ENCODE results near the gene NFE2L1. TPM values are rescaled to one million over a fixed set of nuclear protein-coding genes. Genes with fewer than 3 reads are reported as not detected.
A peak's percentile ranks its signal among the peaks of the same experiment; 100 is the strongest.
"Not testable (repeated sequence)": the region's sequence is repeated elsewhere in the genome, so short reads cannot be mapped to it uniquely, and the experiment has no call there.

NFE2L1 gene
- total and polyA plus RNA-seq, 7 experiments from 2014 or later: 8.7 to 65.2 (median 40.0) TPM

DNA sequence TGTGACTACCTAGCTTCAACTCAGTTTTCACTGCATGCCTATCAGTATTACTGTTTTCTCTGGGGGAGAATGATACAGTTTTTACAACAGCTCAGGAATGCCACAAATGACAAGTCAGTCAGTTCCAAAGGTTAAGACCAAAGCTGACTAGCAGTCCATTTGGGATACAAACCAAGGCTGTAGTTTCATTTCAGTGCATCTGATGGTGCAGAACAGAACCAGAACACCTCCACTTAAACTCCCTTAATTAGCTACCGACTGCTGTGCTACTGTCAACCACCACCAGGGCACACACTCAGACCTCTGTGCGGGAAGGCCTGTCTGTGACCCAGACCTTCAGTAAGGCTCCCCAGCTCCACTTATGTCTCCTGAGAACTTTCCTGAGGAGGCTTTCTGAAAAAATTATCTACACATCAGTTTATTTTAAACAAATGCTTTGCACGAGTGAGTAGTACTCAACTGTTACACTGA lies 20.4 kb downstream of the NFE2L1 start:
- H3K4me3 ChIP-seq (ENCODE audit: low read length): no peak overlapping the region
- Mint-ChIP-seq H3K4me3 (no peak overlapping the region), H3K4me1 (peaks cover 0 to 4% (median 0%) of the 10 kb centered on the region in 7 donors), H3K36me3 (peaks cover 0 to 23% (median 16%) of the 10 kb centered on the region in 5 donors), H3K9me3 (no peaks in the 10 kb centered on the region), H3K27ac (no peak overlapping the region), H3K27me3 (no peaks in the 10 kb centered on the region)
- ATAC-seq (no peak), DNase-seq (no peak)
- H3K36me3 ChIP-seq (ENCODE audit: control insufficient read depth in 2 of 3, insufficient read depth in 3 of 3, low read length in 3 of 3): peaks cover 0 to 45% (median 5%) of the 10 kb centered on the region in 3 experiments
- ChIA-PET CTCF (interaction anchor here (1.1 to 1.2 kb wide), 2 partner anchors 32 to 119 kb away, joined by 3 read pairs; no protein-coding TSS in a partner anchor), POLR2A (interaction anchor here (2.4 kb wide), 1 partner anchor 20 kb away, joined by 7 read pairs; the partner anchor contains the start of gene NFE2L1)
- intact Hi-C loops (cut with micrococcal nuclease): no loop called here
- no peak overlapping the region for H3K27ac ChIP-seq (ENCODE audit: low read depth, low read length)
- no peaks in the 10 kb centered on the region for H3K9me3 ChIP-seq (ENCODE audit: control insufficient read depth in 2 of 3, low read length in 3 of 3)
- no peaks in the 10 kb centered on the region for H3K27me3 ChIP-seq (ENCODE audit: control insufficient read depth in 2 of 2, insufficient read depth in 2 of 2, low read length in 2 of 2)
- H3K4me1 ChIP-seq (ENCODE audit: control insufficient read depth in 2 of 2, insufficient read depth in 2 of 2, low read length in 2 of 2): no peaks in the 10 kb centered on the region

DNA sequence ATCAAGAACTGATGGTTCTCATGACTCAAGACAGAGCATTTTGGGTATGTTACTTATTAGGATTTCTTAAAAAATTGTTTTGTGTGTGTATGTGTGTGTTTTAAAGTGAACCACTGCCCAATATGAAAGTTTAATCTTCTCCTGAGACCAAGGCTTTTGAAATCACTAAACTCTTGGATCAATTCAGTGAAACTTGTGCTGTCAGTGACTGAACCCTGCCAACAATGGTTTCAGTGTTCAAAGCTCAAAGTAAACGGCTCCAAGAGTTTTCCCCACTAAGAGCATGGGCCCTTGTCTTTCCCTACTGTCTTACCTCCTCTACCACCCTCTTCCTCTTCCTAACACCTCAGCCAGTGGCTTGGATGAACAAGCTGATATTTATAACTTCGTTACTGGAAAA lies 22.0 kb downstream of the NFE2L1 start:
- POLR2A ChIA-PET: interaction anchor here (2.4 kb wide), 1 partner anchor 22 kb away, joined by 7 read pairs; the partner anchor contains the start of gene NFE2L1
- CTCF ChIA-PET: interaction anchor here (0.7 kb wide), 1 partner anchor 44 kb away, joined by 3 read pairs; no protein-coding TSS in a partner anchor
- peaks cover 0 to 32% (median 12%) of the 10 kb centered on the region in 5 donors for H3K36me3 Mint-ChIP-seq
- intact Hi-C loops (cut with micrococcal nuclease): loop anchor here in 1 of 2 donors (5.0 kb wide), 1 partner anchor 228 kb away; the partner anchor contains the start of gene SCRN2
- no peaks in the 10 kb centered on the region for H3K27me3 Mint-ChIP-seq
- H3K27ac ChIP-seq (ENCODE audit: low read depth, low read length): no peak overlapping the region
- ATAC-seq (no peak), DNase-seq (no peak)
- no peak overlapping the region for H3K4me3 ChIP-seq (ENCODE audit: low read length)
- peaks cover 0 to 13% (median 0%) of the 10 kb centered on the region in 7 donors for H3K4me1 Mint-ChIP-seq
- no peak overlapping the region for H3K4me3 Mint-ChIP-seq
- no peaks in the 10 kb centered on the region for H3K9me3 Mint-ChIP-seq
- H3K9me3 ChIP-seq (ENCODE audit: control insufficient read depth in 2 of 3, low read length in 3 of 3): no peaks in the 10 kb centered on the region
- peaks cover 0 to 48% (median 8%) of the 10 kb centered on the region in 3 experiments for H3K36me3 ChIP-seq (ENCODE audit: control insufficient read depth in 2 of 3, insufficient read depth in 3 of 3, low read length in 3 of 3)
- H3K27ac Mint-ChIP-seq: peak overlapping the region in 1 of 9 donors; percentile 38
- H3K27me3 ChIP-seq (ENCODE audit: control insufficient read depth in 2 of 2, insufficient read depth in 2 of 2, low read length in 2 of 2): no peaks in the 10 kb centered on the region
- H3K4me1 ChIP-seq (ENCODE audit: control insufficient read depth in 2 of 2, insufficient read depth in 2 of 2, low read length in 2 of 2): no peaks in the 10 kb centered on the region

DNA sequence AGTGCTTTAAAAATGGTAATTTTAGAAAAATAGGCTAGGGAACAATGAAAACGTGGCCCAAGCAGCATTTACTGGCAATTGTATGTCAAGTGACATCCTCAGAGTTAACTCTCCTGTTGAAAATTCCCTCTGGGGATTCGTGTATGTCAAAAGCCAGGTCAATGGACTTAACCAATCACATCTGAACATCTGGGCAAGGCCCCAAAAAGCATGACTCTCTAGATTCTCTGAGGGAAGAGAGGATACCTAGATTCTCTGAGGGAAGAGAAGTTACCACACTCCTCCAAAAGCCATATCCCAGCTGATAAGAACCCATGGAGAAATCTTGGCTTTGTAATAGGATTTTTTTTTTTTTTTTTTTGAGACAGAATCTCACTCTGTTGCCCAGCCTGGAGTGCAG lies 23.5 kb downstream of the NFE2L1 start:
- ATAC-seq (no peak), DNase-seq (no peak)
- ChIA-PET CTCF (interaction anchor here (6.4 kb wide), 1 partner anchor 45 kb away, joined by 66 read pairs; no protein-coding TSS in a partner anchor), POLR2A (no interaction called here)
- Mint-ChIP-seq H3K27me3 (no peaks in the 10 kb centered on the region), H3K4me3 (no peak overlapping the region), H3K4me1 (peaks cover 0 to 10% (median 0%) of the 10 kb centered on the region in 7 donors), H3K9me3 (no peaks in the 10 kb centered on the region), H3K36me3 (peaks cover 5 to 24% (median 11%) of the 10 kb centered on the region in 5 donors), H3K27ac (no peak overlapping the region)
- Histone ChIP-seq H3K4me3 (ENCODE audit: low read length) (no peak overlapping the region), H3K36me3 (ENCODE audit: control insufficient read depth in 2 of 3, insufficient read depth in 3 of 3, low read length in 3 of 3) (peaks cover 0 to 50% (median 14%) of the 10 kb centered on the region in 3 experiments), H3K9me3 (ENCODE audit: control insufficient read depth in 2 of 3, low read length in 3 of 3) (no peaks in the 10 kb centered on the region), H3K27me3 (ENCODE audit: control insufficient read depth in 2 of 2, insufficient read depth in 2 of 2, low read length in 2 of 2) (no peaks in the 10 kb centered on the region), H3K4me1 (ENCODE audit: control insufficient read depth in 2 of 2, insufficient read depth in 2 of 2, low read length in 2 of 2) (no peaks in the 10 kb centered on the region), H3K27ac (ENCODE audit: low read depth, low read length) (no peak overlapping the region)
- intact Hi-C loops (cut with micrococcal nuclease): loop anchor here in 1 of 2 donors (5.0 kb wide), 1 partner anchor 229 kb away; the partner anchor contains the start of gene SCRN2

- H3K9me3 ChIP-seq (ENCODE audit: control insufficient read depth in 2 of 3, low read length in 3 of 3); H3K27me3 ChIP-seq (ENCODE audit: control insufficient read depth in 2 of 2, insufficient read depth in 2 of 2, low read length in 2 of 2); DNase-seq; ATAC-seq; H3K27me3 Mint-ChIP-seq; H3K4me1 Mint-ChIP-seq; H3K4me3 Mint-ChIP-seq; H3K4me3 ChIP-seq (ENCODE audit: low read length); H3K9me3 Mint-ChIP-seq; H3K27ac ChIP-seq (ENCODE audit: low read depth, low read length); H3K27ac Mint-ChIP-seq; H3K4me1 ChIP-seq (ENCODE audit: control insufficient read depth in 2 of 2, insufficient read depth in 2 of 2, low read length in 2 of 2): not testable (repeated sequence)
- intact Hi-C loops (cut with micrococcal nuclease): loop anchor here in 1 of 2 donors (5.0 kb wide), 1 partner anchor 231 kb away; the partner anchor contains the start of gene SCRN2
- peaks cover 0 to 44% (median 14%) of the 10 kb centered on the region in 3 experiments for H3K36me3 ChIP-seq (ENCODE audit: control insufficient read depth in 2 of 3, insufficient read depth in 3 of 3, low read length in 3 of 3)
- peaks cover 5 to 27% (median 11%) of the 10 kb centered on the region in 5 donors for H3K36me3 Mint-ChIP-seq
- ChIA-PET POLR2A (interaction anchor here (0.6 to 1.1 kb wide), 2 partner anchors 24 to 1304 kb away, joined by 3 to 4 read pairs; partner anchors contain the start of gene NFE2L1), CTCF (interaction anchor here (1.2 to 6.4 kb wide), 4 partner anchors 24 to 123 kb away, joined by 4 to 66 read pairs (median 18); partner anchors contain the start of gene NFE2L1)
Observed at GRCh38 chr17:48072811-48073210, 24.7 kb downstream of the NFE2L1 start.

GRCh38 chr17:48073566-48074094 lies 25.5 kb downstream of the NFE2L1 start:
- not testable (repeated sequence) for H3K4me3 ChIP-seq (ENCODE audit: low read length); ATAC-seq; DNase-seq; H3K27me3 Mint-ChIP-seq; H3K27ac Mint-ChIP-seq; H3K4me1 Mint-ChIP-seq; H3K4me3 Mint-ChIP-seq; H3K4me1 ChIP-seq (ENCODE audit: control insufficient read depth in 2 of 2, insufficient read depth in 2 of 2, low read length in 2 of 2); H3K9me3 ChIP-seq (ENCODE audit: control insufficient read depth in 2 of 3, low read length in 3 of 3); H3K9me3 Mint-ChIP-seq; H3K27me3 ChIP-seq (ENCODE audit: control insufficient read depth in 2 of 2, insufficient read depth in 2 of 2, low read length in 2 of 2); H3K27ac ChIP-seq (ENCODE audit: low read depth, low read length)
- POLR2A ChIA-PET: interaction anchor here (0.7 to 3.5 kb wide), 2 partner anchors 48 to 527 kb away, joined by 3 to 14 read pairs; no protein-coding TSS in a partner anchor
- CTCF ChIA-PET: interaction anchor here (0.6 to 6.4 kb wide), 12 partner anchors 12 to 794 kb away, joined by 3 to 66 read pairs (median 4); partner anchors contain the start of genes CDK5RAP3 and NFE2L1
- peaks cover 0 to 37% (median 14%) of the 10 kb centered on the region in 3 experiments for H3K36me3 ChIP-seq (ENCODE audit: control insufficient read depth in 2 of 3, insufficient read depth in 3 of 3, low read length in 3 of 3)
- intact Hi-C loops (cut with micrococcal nuclease): loop anchor here (1.0 to 5.0 kb wide), 8 partner anchors 25 to 231 kb away; partner anchors contain the start of genes NFE2L1 (in 2 of the 2), CDK5RAP3 (in 1 of the 2), COPZ2 (in 1 of the 2) and SCRN2 (in 1 of the 2)
- H3K36me3 Mint-ChIP-seq: peaks cover 5 to 23% (median 7%) of the 10 kb centered on the region in 5 donors

DNA sequence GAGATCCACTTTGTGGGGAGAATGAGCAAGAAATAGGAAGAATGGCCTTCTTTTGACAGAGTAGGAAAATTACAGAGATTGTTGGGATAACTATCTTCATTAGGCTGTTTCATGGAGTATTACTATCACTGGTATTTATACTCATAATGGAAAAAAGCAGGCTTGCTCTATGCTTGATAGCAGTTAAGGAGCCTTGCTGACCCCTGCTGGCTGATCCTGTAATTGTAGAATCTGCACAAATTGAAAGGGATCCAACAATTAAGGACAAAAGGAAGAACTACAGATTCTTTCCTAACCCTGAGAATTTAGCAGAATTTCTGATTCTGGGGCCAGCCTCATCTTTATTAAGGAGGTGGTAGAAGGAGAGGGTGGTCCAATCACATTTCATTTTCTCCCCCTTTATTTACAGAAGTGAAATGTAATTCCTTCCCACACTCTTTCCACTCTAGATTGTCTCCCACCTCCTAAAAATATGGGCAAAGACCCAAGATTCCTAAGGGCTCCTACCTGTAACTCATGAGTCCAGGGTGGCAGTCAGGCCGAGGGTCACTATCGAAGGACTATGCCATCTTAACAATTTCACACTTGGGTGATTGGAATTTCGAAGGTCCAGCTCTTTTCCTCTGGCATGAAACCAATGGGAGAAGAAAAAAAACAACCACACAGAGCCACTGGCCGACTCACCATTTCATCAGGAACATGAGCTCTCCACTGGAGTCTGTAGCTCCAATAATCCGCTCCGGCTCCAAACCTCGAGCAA lies 26.3 kb downstream of the NFE2L1 start:
- no peak overlapping the region for H3K4me3 ChIP-seq (ENCODE audit: low read length)
- no peaks in the 10 kb centered on the region for H3K27me3 ChIP-seq (ENCODE audit: control insufficient read depth in 2 of 2, insufficient read depth in 2 of 2, low read length in 2 of 2)
- Mint-ChIP-seq H3K9me3 (no peaks in the 10 kb centered on the region), H3K27me3 (no peaks in the 10 kb centered on the region), H3K27ac (peak overlapping the region in 2 of 9 donors; percentile 9 to 25), H3K4me3 (no peak overlapping the region), H3K36me3 (peaks cover 3 to 20% (median 7%) of the 10 kb centered on the region in 5 donors), H3K4me1 (peaks cover 0 to 8% (median 0%) of the 10 kb centered on the region in 7 donors)
- intact Hi-C loops (cut with micrococcal nuclease): loop anchor here (1.0 to 5.0 kb wide), 8 partner anchors 26 to 232 kb away; partner anchors contain the start of genes NFE2L1 (in 2 of the 2), CDK5RAP3 (in 1 of the 2), COPZ2 (in 1 of the 2) and SCRN2 (in 1 of the 2)
- ATAC-seq (peak; percentile 85), DNase-seq (peak; percentile 21 to 74 (median 65))
- no peak overlapping the region for H3K27ac ChIP-seq (ENCODE audit: low read depth, low read length)
- peaks cover 0 to 37% (median 14%) of the 10 kb centered on the region in 3 experiments for H3K36me3 ChIP-seq (ENCODE audit: control insufficient read depth in 2 of 3, insufficient read depth in 3 of 3, low read length in 3 of 3)
- ChIA-PET POLR2A (interaction anchor here (3.5 kb wide), 1 partner anchor 48 kb away, joined by 14 read pairs; no protein-coding TSS in a partner anchor), CTCF (interaction anchor here (0.7 to 6.4 kb wide), 16 partner anchors 12 to 793 kb away, joined by 3 to 66 read pairs (median 4); partner anchors contain the start of genes CDK5RAP3 and NFE2L1)
- H3K4me1 ChIP-seq (ENCODE audit: control insufficient read depth in 2 of 2, insufficient read depth in 2 of 2, low read length in 2 of 2): no peaks in the 10 kb centered on the region
- H3K9me3 ChIP-seq (ENCODE audit: control insufficient read depth in 2 of 3, low read length in 3 of 3): no peaks in the 10 kb centered on the region
